ENCODE data around the gene ZFYVE9. TPM values are rescaled to one million over a fixed set of nuclear protein-coding genes. Genes with fewer than 3 reads are reported as not detected.
"Not testable (repeated sequence)": the region's sequence is repeated elsewhere in the genome, so short reads cannot be mapped to it uniquely, and the experiment has no call there.

ZFYVE9 gene
- polyA plus RNA-seq, 1 donor, result 40.2 TPM

DNA sequence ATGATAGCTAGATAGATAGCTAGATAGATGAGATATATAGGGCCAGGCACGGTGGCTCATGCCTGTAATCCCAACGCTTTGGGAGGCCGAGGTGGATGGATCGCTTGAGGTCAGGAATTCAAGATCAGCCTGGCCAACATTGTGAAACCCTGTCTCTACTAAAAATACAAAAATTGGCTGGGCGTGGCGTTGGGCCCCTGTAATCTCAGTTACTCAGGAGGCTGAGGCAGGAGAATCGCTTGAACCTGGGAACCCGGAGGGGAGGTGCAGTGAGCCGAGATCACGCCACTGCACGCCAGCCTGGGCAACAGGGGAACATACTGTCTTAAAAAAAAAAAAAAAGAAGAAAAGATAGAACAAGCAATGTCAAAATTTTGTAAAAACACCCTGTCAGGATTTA lies 8.6 kb downstream of the ZFYVE9 start:
- DNase-seq, result not testable (repeated sequence)

DNA sequence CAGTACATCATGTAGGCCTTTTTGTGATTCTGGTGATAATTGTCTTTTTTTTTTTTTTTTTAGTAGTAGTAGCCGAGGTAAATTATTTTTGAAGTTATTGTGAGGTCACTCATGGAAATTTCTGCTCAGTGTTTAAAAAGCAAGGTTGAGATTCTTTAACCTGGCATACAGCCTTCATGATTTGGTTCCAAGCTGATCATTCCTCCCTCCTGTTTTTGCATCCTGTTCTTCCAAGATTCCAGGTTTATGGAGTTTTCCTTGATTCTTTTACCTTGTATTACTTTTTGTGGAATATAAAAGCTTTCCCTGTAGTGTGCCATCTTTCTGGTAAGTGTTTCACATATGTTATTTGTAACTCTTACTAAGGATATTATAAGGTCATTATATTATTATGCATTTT lies 9.1 kb downstream of the ZFYVE9 start:
- no peak for DNase-seq

DNA sequence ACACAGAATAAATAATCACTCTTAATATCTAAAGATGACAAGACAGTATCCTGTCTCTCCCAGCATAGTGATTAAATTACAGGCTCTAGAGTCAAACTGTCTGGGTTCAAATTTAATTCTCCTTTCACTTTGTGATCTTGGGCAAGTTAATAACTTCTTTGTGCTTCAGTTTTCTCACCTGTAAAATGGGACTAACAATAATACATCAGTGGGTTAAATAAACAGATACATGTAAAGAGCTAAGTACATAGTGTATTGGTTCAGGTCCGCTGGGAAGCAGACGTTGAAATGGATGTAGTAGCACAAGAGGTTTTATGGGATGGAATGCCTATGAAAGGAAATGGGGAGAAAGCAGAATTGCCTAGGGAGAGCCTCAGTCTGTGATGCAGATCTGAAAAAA lies 10.7 kb downstream of the ZFYVE9 start:
- no peak for DNase-seq

DNA sequence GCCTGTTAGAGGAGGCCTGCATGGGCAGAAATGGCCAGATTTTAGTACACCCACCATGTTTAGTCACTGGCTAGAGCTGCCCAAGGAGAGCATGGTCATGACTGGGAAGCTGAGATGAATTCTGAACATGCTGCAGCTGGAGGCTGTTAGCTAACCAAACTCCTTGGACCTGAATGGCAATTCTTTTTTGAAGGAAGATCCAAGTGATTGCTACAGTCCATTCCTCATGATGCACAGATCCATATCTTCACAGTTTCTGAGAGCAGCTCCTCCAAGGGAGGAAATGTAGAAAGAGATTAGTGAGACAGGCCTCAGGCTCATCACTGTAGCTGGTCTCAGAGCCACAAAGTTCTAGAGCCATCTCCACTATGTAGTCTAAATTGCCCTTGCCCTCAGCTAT lies 11.1 kb downstream of the ZFYVE9 start:
- no peak for DNase-seq

DNA sequence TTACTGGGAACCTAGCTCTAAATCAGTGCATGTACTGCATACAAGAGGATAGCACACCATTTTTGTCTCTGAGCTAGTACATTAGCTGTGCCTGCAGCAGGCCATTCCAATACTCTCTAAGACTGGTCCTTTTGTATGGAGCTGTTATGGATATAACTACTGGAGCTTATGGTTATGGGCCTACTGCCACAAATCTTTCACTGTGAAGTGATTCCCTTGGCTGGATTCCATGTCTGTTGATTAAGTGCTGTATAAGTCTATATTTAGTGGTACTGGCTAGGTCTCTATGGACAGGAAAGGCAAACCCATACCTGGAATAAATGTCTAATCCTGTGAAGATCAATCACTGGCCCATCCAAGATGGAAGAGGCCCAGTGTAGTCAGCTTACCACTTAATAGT lies 12.0 kb downstream of the ZFYVE9 start:
- no peak for DNase-seq

DNA sequence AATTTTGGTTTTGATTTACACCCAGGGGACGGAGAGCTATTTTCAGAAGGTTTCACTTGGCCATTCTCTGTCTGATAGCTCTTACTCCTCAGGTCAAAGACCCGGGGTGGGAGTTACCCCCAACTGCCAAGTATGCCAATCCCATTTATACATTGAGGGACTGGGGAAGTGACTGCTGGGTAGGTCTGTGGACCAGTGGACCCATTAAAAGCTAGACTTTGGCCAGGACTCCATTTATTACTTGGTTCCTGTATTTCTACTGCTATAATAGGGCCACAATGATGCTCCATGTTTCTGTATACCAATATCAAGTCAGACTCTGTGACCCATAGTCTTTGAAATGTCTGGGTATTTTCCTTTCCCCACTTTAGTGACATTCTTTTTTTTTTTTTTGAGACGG lies 14.6 kb downstream of the ZFYVE9 start:
- no peak for DNase-seq

DNA sequence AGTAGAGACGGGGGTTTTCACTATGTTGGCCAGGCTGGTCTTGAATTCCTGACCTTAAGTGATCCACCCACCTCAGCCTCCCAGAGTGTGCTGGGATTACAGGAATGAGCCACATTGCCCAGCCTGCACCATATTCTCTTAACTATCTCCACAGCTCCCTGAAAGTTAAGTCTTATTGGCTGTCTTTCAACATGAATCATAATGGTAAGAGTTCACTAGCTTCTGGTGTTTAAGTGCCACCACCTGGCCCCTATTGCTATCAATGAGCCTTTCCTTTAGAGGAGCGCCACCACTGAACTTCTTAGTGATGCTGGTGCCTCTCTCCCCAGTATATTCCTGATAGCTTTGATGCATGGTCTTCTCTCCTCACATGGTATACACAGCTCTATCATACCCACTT lies 15.7 kb downstream of the ZFYVE9 start:
- no peak for DNase-seq

DNA sequence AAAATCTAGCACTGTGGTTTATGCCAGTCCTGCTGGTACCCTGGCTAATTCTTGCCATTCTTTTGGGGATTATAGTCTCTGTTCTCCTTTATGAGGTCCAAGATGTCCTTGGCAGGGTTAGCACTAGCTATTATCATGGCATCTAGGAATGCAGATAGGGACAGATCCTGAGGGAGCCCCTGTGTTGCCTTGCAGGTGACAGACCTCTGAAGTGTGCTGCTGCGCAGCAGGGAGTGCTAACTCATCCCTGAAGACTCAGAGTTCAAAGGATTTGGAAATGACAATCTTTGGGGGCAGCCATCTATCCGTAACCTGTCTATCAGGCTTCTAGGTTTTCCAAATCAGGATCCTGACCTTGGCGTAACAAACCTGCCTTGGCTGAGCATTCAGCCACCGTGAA lies 16.3 kb downstream of the ZFYVE9 start:
- no peak for DNase-seq

DNA sequence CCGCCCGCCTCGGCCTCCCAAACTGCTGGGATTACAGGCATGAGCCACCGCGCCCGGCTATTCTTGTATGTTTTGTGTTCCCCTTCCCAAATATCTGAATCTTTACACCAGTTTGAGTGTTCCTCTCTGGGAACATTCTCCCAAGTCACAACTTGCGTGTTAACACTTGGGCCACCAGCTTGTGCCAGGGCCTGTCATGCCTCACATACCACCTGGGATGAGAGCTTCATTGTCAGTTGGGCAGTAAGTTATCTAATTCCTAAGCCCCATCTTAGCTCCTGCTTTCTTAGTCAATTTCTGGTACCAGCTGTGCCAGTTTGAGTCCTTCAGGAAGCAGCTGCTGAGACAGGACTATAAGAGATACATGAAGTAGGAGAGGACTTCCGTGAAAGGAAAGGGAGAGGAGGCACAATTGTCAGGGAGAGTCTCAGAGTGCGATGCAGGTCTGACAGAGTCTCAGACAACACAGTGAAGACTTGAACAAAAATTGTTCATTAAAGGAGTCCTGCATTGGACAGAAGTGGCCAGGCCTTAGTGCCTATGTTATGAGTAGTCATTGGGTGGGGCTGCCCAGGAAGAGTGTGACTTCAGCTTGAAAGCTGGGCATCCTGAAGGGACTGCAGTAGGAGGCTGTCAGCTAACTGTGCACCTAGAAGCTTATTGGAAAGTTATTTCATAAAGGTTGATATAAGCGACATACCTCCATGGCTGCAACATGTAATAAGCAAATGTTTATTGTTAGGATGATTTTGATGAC lies 17.3 kb downstream of the ZFYVE9 start:
- no peak for DNase-seq

DNA sequence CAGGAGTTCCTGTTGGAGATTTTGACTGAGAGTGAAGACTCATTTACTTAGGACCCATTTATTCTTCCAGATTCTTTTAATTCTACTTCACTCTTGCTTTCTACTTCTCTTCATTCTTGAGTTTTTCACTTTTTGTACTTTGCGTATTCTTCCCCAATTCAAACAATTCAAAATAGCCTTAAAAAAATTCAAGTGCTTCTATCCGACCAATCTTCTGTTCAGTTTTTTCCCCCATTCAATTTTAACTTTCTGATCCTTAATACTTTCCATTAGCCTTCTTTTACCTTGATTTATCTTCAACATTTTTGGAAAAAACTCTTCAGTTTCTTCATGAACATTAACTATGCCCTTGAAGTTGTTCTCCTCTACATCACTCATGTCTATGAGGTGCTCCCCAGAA lies 21.1 kb downstream of the ZFYVE9 start:
- DNase-seq, result no peak

DNA sequence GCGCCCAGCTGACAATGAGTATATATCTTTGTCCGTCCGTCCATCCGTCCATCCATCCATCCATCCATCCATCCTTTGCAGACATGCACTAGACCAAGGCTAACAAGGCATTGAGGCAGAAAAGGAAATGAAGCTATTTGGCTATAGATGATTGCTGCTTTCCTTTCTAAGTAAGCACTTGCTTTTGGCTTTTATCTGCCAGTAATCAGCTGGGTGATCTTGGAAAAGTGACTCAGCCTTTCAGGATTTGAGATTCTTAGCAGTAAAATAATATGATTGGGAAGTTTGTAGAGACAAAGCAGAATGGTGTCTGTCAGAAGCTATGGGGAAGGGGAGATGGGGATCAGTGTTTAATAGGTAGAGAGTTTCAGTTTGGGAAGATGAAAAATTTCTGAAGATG lies 22.7 kb downstream of the ZFYVE9 start:
- DNase-seq, result no peak

DNA sequence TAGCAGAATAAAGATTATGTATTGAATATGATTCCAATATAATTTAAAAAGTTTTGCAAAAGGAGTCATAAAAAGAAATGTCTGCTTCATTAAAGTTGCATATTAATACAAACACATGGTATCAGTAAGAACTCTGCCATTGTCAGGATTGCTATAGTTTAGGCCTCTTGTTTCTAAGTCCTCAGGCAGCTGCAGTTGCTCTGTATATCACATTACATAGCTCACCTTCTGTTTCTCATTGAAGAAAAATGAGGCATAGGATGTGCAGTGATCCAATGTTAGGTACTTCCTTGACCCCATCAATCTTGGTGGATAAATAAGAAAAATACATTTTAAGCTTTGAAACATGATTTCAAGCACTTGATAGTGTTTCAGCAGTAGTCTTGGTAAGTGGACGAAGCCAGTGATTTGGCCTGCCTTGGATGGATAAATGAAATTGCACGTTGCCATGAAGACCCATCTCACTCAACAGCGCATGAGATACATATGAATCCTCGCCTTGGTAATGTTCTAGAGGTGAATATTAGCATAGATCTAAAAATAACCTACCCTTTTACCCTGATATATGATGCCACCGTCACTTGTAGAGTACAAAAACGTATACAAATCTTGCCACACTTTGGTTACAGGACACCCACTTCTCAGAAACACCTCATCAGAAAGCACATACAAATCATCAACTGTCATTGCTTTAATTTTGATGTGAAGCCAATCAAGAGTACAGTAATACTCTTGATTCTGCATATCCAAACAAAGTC lies 25.3 kb downstream of the ZFYVE9 start:
- no peak for DNase-seq

DNA sequence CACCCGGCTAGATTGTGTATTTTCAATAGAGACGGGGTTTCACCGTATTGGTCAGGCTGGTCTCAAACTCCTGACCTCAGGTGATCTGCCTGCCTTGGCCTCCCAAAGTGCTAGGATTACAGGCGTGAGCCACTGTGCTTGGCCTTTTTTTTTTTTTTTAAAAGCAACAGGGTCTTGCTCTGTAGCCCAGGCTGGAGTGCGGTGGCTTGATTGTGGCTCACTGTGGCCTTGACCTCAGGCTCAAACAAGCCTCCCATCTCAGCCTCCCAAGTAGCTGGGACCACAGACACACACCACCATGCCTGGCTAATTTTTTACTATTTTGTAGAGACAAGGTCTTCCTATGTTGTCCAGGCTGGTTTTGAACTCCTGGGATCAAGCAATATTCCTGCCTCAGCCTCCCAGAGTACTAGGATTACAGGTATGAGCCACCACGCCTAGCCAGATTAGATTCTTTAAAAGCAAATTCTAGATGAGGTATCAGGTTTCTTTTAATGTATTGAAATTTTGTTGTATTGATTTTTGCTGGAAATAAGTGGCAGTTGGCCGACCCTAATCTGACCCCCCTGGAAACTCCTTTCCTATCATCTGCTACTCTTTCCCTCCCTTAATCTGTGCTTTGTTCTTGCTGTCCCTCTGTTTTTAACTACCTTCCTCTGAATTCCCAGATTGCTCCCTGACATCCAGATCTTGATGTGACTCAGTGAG lies 26.6 kb downstream of the ZFYVE9 start:
- DNase-seq, result no peak

DNA sequence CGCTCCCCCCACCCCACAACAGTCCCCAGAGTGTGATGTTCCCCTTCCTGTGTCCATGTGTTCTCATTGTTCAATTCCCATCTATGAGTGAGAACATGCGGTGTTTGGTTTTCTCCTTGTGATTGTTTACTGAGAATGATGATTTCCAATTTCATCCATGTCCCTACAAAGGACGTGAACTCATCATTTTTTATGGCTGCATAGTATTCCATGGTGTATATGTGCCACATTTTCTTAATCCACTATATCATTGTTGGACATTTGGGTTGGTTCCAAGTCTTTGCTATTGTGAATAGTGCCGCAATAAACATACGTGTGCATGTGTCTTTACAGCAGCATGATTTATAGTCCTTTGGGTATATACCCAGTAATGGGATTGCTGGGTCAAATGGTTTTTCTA lies 29.3 kb downstream of the ZFYVE9 start:
- not testable (repeated sequence) for DNase-seq

DNA sequence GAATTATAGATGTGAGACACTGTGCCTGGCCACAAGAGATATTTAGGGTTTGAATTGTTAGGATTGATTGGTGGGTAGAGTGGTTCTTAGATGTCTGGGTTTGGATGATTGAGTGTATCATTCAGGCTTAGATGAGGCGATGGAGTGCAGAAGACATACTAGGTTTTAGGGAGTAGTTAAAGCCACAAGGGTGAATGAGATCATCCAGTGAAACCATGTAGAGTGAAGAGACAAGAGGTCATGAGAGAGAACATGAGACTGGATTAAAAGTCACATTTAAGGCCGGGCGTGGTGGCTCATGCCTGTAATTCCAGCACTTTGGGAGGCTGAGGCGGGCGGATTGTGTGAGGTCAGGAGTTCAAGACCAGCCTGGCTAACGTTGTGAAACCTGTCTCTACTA lies 37.2 kb downstream of the ZFYVE9 start:
- DNase-seq, result no peak

DNA sequence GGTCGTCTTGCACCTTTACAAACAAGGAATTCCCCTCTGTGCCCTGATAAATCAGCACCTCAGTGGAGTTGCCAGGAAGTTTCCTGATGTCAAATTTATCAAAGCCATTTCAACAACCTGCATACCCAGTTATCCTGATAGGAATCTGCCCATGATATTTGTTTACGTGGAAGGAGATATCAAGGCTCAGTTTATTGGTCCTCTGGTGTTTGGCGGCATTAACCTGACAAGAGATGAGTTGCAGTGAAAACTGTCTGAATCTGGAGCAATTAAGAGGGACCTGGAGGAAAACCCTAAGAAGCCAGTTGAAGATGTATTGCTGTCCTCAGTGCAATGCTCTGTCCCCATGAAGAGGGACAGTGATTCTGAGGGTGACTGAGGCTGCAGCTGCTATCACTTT lies 38.3 kb downstream of the ZFYVE9 start:
- DNase-seq, result no peak

DNA sequence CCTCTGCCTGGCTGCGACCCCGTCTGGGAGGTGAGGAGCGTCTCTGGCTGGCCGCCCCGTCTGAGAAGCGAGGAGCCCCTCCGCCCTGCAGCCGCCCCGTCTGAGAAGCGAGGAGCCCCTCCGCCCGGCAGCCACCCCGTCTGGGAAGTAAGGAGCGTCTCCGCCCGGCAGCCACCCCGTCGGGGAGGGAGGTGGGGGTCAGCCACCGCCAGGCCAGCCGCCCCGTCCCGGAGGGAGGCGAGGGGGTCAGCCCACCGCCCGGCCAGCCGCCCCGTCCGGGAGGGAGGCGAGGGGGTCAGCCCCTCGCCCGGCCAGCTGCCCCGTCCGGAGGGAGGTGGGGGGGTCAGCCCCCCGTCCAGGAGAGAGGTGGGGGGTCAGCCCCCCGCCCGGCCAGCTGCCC lies 39.9 kb downstream of the ZFYVE9 start:
- not testable (repeated sequence) for DNase-seq

DNA sequence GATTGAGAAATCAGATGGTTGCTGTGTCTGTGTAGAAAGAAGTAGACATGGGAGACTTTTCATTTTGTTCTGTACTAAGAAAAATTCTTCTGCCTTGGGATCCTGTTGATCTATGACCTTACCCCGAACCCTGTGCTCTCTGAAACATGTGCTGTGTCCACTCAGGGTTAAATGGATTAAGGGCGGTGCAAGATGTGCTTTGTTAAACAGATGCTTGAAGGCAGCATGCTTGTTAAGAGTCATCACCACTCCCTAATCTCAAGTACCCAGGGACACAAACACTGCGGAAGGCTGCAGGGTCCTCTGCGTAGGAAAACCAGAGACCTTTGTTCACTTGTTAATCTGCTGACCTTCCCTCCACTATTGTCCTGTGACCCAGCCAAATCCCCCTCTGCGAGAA lies 40.4 kb downstream of the ZFYVE9 start:
- DNase-seq, result not testable (repeated sequence)

DNA sequence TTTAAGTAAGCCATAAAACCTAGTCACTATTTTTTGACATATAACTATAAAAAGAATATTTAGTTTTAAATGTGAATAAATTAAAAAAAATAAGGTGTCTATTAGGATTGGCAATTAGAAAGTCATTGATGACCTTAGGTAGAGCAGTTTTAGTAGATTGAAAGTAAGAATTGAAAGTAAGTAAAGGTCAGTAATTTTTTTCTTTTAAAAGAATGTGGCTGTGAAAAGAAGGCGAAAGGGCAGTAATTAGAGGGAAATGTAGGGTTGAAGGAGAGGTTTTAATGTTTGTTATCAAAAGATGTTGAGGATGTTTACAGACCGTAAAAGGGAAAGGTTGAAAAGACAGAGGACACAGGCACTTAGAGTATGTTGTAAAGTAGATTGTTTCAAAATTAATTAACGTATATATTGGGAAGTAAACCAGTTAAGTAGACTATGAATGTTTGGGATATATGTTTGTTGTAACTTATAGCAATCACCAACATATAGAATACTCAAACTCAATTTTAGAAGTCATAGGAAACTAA lies 41.0 kb downstream of the ZFYVE9 start:
- DNase-seq, result no peak

DNA sequence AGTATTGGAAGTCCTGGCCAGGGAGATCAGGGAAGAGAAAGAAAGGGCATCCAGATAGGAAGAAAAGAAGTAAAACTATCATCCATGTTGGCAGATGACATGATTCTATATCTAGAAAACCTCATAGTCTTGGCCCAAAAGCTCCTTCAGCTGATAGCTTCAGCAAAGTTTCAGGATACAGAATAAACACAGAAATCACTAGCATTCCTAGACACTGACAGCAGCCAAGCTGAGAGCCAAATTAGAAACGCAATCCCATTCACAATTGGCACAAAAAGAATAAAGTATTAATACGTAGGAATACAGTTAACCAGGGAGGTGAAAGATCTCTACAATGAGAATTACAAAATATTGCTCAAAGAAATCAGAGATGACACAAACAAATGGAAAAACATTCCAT lies 44.6 kb downstream of the ZFYVE9 start:
- DNase-seq, result no peak

DNA sequence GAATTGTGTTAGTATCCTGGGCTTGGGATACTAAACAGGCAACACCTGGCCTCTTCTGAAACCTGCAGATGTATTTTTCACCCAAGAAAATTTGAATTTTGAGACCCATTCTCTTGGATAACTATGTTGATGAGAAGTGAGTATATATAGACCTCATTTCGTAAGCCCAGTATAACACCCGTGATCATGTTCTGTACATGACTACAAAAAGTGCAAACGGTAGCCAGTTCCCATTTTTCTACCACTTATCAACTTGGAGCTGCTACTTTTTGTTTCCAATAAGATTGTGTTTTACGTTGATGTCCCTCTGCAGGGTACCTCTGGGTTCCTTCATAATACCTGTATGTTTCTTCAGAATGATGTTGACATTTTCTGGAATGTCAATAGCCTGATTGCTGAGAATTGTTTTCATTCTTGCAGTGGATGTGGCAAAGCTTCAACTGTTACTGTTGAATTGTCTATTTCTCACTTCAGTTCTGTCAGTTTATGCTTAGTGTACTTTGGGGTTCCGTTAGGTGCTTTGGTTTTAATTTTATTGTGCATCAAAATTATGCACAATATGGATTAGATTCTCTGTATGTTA lies 48.1 kb downstream of the ZFYVE9 start:
- no peak for DNase-seq

DNA sequence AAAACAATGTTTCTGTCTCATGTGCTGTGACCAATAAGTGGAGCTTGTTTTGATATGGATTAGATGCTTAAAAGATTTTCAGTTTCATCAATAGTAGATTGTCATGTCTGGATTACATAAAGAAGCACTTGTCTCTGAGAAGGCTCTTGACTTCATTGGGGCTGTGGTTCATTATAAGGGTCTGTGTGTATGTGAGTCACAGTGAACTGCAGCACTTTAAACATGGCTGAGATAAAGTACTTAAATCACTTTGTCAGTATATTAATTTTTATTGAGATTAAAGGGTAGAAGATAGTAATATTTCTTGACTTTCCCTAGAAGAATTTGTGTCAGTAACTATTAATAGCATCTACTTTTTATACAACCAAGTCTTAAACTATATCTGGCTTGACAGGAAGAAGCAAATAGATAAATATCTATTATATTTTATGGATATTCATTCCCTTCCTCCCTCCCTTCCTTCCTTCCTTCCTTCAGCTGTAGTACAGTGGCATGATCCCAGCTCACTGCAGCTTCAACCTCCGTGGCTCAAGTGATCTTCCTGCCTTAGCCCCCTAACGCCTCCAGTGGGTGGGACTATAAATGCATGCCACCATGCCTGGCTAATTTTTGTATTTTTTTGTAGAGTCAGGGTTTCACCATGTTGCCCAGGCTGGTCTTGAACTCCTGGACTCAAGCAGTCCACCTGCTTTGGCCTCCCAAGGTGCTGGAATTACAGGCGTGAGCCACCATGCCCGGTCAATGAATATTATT lies 48.8 kb downstream of the ZFYVE9 start:
- no peak for DNase-seq
